HCT116 (cell line): Measurements from ENCODE around the gene MEN1. TPM values are rescaled to one million over a fixed set of nuclear protein-coding genes. Genes with fewer than 3 reads are reported as not detected.

ENCODE experiments used
- ATAC-seq: fragments of 200-7000 bp; cut with Tn5 transposase; 2 replicates; pipeline ENCODE4 v1.9.1; 2020; ENCODE audit warnings: mild to moderate bottlenecking, moderate library complexity
- BruUV-seq: library from RNA; stranded (reverse); fragments of 400-500 nt; replicated peaks from 2 replicates; lab custom pipeline; 2021; lab: Mats Ljungman, UMichigan
- CTCF ChIA-PET: fragments of 300-600 bp; sonication (Branson Sonifier 250); formaldehyde crosslinking; loops from one replicate; lab custom pipeline; 2021; ENCODE audit warnings: antibody characterized with exemption; lab: Charles Lee
- POLR2A ChIA-PET: fragments of 300-600, 350-600 bp; sonication (Branson Sonifier 250); formaldehyde crosslinking; loops from one replicate; lab custom pipeline; 2021; ENCODE audit warnings: antibody characterized with exemption; lab: Charles Lee
- RAD21 ChIA-PET, 2 experiments: fragments of 300-600 bp; sonication (Branson Sonifier 250); formaldehyde crosslinking; loops; one replicate each; lab custom pipeline; 2023; ENCODE audit warnings: low total read pairs in 2 of 2; ENCODE audit not compliant: uncharacterized antibody in 2 of 2, unreplicated experiment in 2 of 2, low non-redundant PET in 1 of 2; lab: Charles Lee
- DNase-seq: peaks from one replicate; pipeline ENCODE4 v3.0.0-alpha.2; 2010; ENCODE audit warnings: low read depth, low spot score
- H2AFZ ChIP-seq: fragments of 200-600 bp; shearing (Covaris generic), sonication (generic); 2 replicates; pipeline ENCODE4 v1.6.1; 2017; ENCODE audit warnings: low read depth, mixed run types, mixed read lengths, antibody characterized with exemption, low read length; ENCODE audit not compliant: poor library complexity, severe bottlenecking
- H3K27ac ChIP-seq: 2 replicates; pipeline ENCODE4 v1.5.1; 2012; ENCODE audit warnings: low read depth, low read length
- H3K27me3 ChIP-seq: fragments of 200-600 bp; sonication (generic); 2 replicates; pipeline ENCODE4 v1.6.1; 2016; ENCODE audit warnings: mixed run types, low read length, mixed read lengths; ENCODE audit not compliant: insufficient read depth
- H3K36me3 ChIP-seq, 2 experiments: fragments of 200-500 bp in 1 of 2; fragments of 200-600 bp in 1 of 2; sonication (Bioruptor generic) in 1 of 2; sonication (generic) in 1 of 2; 2 replicates each; pipeline versions ENCODE4 v1.5.1 to v1.6.1; 2014 to 2016; ENCODE audit warnings: low read length in 2 of 2, inconsistent platforms in 1 of 2, mixed read lengths in 1 of 2, mixed run types in 1 of 2; ENCODE audit not compliant: insufficient read depth in 2 of 2, control insufficient read depth in 1 of 2
- H3K4me1 ChIP-seq, 2 experiments: fragments of 200-600 bp in 1 of 2; sonication (generic) in 1 of 2; 2 replicates each; pipeline versions ENCODE4 v1.5.1 to v1.6.1; 2012 to 2017; ENCODE audit warnings: low read length in 2 of 2, inconsistent platforms in 1 of 2, mild to moderate bottlenecking in 1 of 2, mixed read lengths in 1 of 2, mixed run types in 1 of 2, moderate library complexity in 1 of 2; ENCODE audit not compliant: insufficient read depth in 2 of 2, control insufficient read depth in 1 of 2
- H3K4me2 ChIP-seq: fragments of 200-600 bp; sonication (generic); 2 replicates; pipeline ENCODE4 v1.6.1; 2017; ENCODE audit warnings: mixed run types, low read length, mixed read lengths
- H3K4me3 ChIP-seq, 2 experiments: fragments of 200-600 bp in 1 of 2; sonication (generic) in 1 of 2; replicated peaks in 1 of 2; 2 replicates each; pipeline ENCODE4 v1.5.1; 2011 to 2016; ENCODE audit warnings: low read length in 2 of 2, control low read depth in 1 of 2, low read depth in 1 of 2, mild to moderate bottlenecking in 1 of 2, mixed read lengths in 1 of 2, mixed run types in 1 of 2
- H3K79me2 ChIP-seq: fragments of 200-600 bp; sonication (generic); 2 replicates; pipeline ENCODE4 v1.6.1; 2017; ENCODE audit warnings: mild to moderate bottlenecking, mixed run types, low read length, moderate library complexity, mixed read lengths; ENCODE audit not compliant: insufficient read depth
- H3K9ac ChIP-seq: fragments of 200-600 bp; sonication (generic); 2 replicates; pipeline ENCODE4 v1.6.1; 2016; ENCODE audit warnings: low read length, mixed read lengths
- H3K9me2 ChIP-seq: fragments of 200-600 bp; sonication (generic), shearing (Covaris generic); 2 replicates; pipeline ENCODE4 v1.6.1; 2017; ENCODE audit warnings: mixed run types, mild to moderate bottlenecking, moderate library complexity; ENCODE audit not compliant: insufficient read depth
- H3K9me3 ChIP-seq, 2 experiments: fragments of 200-500 bp in 1 of 2; fragments of 200-600 bp in 1 of 2; sonication (Bioruptor generic) in 1 of 2; sonication (generic) in 1 of 2; 2 replicates each; pipeline ENCODE4 v1.6.1; 2014 to 2017; ENCODE audit warnings: low read length in 2 of 2, mixed read lengths in 2 of 2, inconsistent platforms in 1 of 2, low read depth in 1 of 2, mild to moderate bottlenecking in 1 of 2, mixed run types in 1 of 2, moderate library complexity in 1 of 2; ENCODE audit not compliant: control insufficient read depth in 1 of 2, insufficient read depth in 1 of 2
- H4K20me1 ChIP-seq: fragments of 200-600 bp; sonication (generic), shearing (Covaris generic); 2 replicates; pipeline ENCODE4 v1.6.1; 2017; ENCODE audit warnings: mixed run types, mild to moderate bottlenecking, moderate library complexity; ENCODE audit not compliant: insufficient read depth
- CEBPB ChIP-seq: IDR thresholded peaks from 2 replicates; pipeline ENCODE4 v1.6.1; 2012; ENCODE audit warnings: low read depth
- EGR1 ChIP-seq: IDR thresholded peaks from 2 replicates; pipeline ENCODE4 v1.6.1; 2012; ENCODE audit warnings: low read depth
- EZH2phosphoT487 ChIP-seq: fragments of 200-600 bp; IDR thresholded peaks from 2 replicates; pipeline ENCODE4 v1.6.1; 2018; ENCODE audit warnings: antibody characterized with exemption, borderline replicate concordance
- POLR2A ChIP-seq: IDR thresholded peaks from 2 replicates; pipeline ENCODE4 v1.7.0; 2011; ENCODE audit warnings: borderline replicate concordance; ENCODE audit not compliant: insufficient read depth, insufficient read length; ENCODE audit errors: extremely low read depth
- POLR2AphosphoS5 ChIP-seq: IDR thresholded peaks from 2 replicates; pipeline ENCODE4 v1.6.1; 2011; ENCODE audit warnings: mild to moderate bottlenecking, low read depth, low read length, moderate library complexity
- SP1 ChIP-seq: IDR thresholded peaks from 2 replicates; pipeline ENCODE4 v1.6.1; 2012; ENCODE audit warnings: low read depth
- YY1 ChIP-seq: IDR thresholded peaks from 2 replicates; pipeline ENCODE4 v1.6.1; 2011; ENCODE audit warnings: low read length, low read depth, moderate library complexity, mild to moderate bottlenecking; ENCODE audit not compliant: insufficient replicate concordance; ENCODE audit errors: extremely low read depth
- intact Hi-C: fragments of 100-400 bp; cut with micrococcal nuclease; formaldehyde crosslinking; loops from 2 replicates; pipeline ENCODE4 v1.10.0; 2022
- total RNA-seq: library from RNA; stranded (reverse); gene quantifications from one replicate; pipeline ENCODE4 v1.2.1, GENCODE V29; 2021; ENCODE audit not compliant: unreplicated experiment
- TF ChIP-seq, protein P1 (sequence below): IDR thresholded peaks from 2 replicates; pipeline ENCODE4 v1.6.1; 2012; ENCODE audit warnings: low read depth
- TF ChIP-seq, protein P2 (sequence below), 3 experiments: fragments of 200-600 bp in 1 of 3; sonication (generic) in 1 of 3; IDR thresholded peaks in 2 of 3; conservative IDR thresholded peaks in 1 of 3; 2 replicates each; pipeline ENCODE4 v1.5.1; 2012 to 2017; ENCODE audit warnings: low read depth in 2 of 3, low read length in 2 of 3, antibody characterized with exemption in 1 of 3, borderline replicate concordance in 1 of 3, control low read depth in 1 of 3, mild to moderate bottlenecking in 1 of 3, mixed read lengths in 1 of 3, mixed run types in 1 of 3, moderate library complexity in 1 of 3; ENCODE audit not compliant: insufficient read depth in 1 of 3
- TF ChIP-seq, protein P3 (sequence below): IDR thresholded peaks from 2 replicates; pipeline ENCODE4 v1.6.1; 2011; ENCODE audit warnings: mild to moderate bottlenecking, low read length, moderate library complexity; ENCODE audit not compliant: insufficient replicate concordance; ENCODE audit errors: extremely low read depth

The MEN1 gene
- total RNA-seq, 1 experiment from 2014 or later: 62.1 TPM

DNA sequence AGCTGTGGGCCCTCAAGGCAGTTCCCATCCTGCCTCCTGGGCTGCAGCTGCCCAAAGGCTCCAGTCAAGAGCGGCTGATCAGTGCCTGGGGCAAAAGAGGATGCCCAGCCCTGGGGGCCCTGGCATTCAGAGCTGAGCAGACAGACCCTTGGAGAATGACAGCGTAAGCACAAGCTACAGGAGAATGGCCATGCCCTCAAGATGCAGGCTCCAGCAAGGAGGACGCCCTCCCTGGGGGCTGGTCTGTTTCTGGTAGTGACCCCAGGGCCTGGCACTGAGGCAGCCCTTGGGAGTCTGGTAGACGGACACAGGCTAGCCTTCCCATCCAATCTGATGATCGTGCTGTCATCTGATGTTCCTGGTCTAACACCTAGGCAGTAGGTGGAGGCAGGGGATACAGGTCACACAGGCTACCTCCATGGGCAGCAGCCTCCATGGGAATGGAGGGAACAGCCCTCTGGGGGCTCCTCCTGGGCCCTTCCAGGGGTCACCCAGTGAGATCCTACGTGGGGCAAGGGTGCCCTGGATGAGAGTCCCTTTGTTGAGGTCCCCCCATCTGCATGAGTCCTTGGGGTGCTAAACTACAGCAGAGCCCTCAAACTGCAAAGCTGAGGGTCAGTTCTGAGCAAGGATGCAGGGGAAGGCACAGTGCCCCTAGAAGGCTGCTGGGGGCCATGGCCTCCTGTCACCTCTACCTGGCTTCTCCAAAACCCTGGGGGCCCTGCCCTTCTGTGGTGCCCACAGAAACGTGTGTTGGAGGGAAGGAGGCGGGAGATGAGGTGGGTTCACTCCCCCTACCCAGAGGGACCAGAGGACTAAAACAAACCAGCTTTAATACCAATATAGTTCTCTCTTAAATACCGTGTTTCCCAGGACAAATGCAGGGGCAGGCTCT, 21.8 kb downstream of the MEN1 start:
- Histone ChIP-seq H3K4me3 (no peak overlapping the region), H4K20me1 (no peaks in the 10 kb centered on the region), H3K36me3 (no peaks in the 10 kb centered on the region; a peak in 1 of 4 replicates), H2AFZ (no peak overlapping the region), H3K9ac (no peak overlapping the region), H3K27ac (no peak overlapping the region), H3K4me2 (no peak overlapping the region), H3K27me3 (no peaks in the 10 kb centered on the region), H3K4me1 (peaks cover 2 to 4% of the 10 kb centered on the region in 2 experiments; a peak in 2 of 4 replicates), H3K79me2 (no peaks in the 10 kb centered on the region), H3K9me2 (no peaks in the 10 kb centered on the region), H3K9me3 (no peaks in the 10 kb centered on the region)
- no peak for DNase-seq
- ChIA-PET RAD21 (no interaction called here), CTCF (interaction anchor here (0.6 to 1.6 kb wide), 10 partner anchors 10 to 339 kb away, joined by 3 to 13 read pairs (median 4); partner anchors contain the start of genes BATF2, CDC42BPG and SF1), POLR2A (interaction anchor here (2.0 kb wide), 1 partner anchor 10 kb away, joined by 9 read pairs; the partner anchor contains the start of gene SF1)
- intact Hi-C loops: loop anchor here (5.0 kb wide), 3 partner anchors 54 to 329 kb away; partner anchors contain the start of genes CDC42BPG and ZNHIT2
- no peak for ATAC-seq
- TF ChIP-seq POLR2AphosphoS5 (no peak), CEBPB (no peak), EGR1 (no peak), YY1 (no peak), EZH2phosphoT487 (no peak), POLR2A (no peak), SP1 (no peak)
- TF ChIP-seq, protein P1, sequence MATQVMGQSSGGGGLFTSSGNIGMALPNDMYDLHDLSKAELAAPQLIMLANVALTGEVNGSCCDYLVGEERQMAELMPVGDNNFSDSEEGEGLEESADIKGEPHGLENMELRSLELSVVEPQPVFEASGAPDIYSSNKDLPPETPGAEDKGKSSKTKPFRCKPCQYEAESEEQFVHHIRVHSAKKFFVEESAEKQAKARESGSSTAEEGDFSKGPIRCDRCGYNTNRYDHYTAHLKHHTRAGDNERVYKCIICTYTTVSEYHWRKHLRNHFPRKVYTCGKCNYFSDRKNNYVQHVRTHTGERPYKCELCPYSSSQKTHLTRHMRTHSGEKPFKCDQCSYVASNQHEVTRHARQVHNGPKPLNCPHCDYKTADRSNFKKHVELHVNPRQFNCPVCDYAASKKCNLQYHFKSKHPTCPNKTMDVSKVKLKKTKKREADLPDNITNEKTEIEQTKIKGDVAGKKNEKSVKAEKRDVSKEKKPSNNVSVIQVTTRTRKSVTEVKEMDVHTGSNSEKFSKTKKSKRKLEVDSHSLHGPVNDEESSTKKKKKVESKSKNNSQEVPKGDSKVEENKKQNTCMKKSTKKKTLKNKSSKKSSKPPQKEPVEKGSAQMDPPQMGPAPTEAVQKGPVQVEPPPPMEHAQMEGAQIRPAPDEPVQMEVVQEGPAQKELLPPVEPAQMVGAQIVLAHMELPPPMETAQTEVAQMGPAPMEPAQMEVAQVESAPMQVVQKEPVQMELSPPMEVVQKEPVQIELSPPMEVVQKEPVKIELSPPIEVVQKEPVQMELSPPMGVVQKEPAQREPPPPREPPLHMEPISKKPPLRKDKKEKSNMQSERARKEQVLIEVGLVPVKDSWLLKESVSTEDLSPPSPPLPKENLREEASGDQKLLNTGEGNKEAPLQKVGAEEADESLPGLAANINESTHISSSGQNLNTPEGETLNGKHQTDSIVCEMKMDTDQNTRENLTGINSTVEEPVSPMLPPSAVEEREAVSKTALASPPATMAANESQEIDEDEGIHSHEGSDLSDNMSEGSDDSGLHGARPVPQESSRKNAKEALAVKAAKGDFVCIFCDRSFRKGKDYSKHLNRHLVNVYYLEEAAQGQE: no peak
- TF ChIP-seq, protein P2, sequence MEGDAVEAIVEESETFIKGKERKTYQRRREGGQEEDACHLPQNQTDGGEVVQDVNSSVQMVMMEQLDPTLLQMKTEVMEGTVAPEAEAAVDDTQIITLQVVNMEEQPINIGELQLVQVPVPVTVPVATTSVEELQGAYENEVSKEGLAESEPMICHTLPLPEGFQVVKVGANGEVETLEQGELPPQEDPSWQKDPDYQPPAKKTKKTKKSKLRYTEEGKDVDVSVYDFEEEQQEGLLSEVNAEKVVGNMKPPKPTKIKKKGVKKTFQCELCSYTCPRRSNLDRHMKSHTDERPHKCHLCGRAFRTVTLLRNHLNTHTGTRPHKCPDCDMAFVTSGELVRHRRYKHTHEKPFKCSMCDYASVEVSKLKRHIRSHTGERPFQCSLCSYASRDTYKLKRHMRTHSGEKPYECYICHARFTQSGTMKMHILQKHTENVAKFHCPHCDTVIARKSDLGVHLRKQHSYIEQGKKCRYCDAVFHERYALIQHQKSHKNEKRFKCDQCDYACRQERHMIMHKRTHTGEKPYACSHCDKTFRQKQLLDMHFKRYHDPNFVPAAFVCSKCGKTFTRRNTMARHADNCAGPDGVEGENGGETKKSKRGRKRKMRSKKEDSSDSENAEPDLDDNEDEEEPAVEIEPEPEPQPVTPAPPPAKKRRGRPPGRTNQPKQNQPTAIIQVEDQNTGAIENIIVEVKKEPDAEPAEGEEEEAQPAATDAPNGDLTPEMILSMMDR (IDR thresholded peaks at IDR 0.05 in 2 of 3, conservative IDR thresholded peaks at IDR 0.05 in 1 of 3; ENCODE audit: borderline replicate concordance in 1 of 3, insufficient read depth in 1 of 3, low read depth in 2 of 3, low read length in 2 of 3): no peak
- TF ChIP-seq, protein P3, sequence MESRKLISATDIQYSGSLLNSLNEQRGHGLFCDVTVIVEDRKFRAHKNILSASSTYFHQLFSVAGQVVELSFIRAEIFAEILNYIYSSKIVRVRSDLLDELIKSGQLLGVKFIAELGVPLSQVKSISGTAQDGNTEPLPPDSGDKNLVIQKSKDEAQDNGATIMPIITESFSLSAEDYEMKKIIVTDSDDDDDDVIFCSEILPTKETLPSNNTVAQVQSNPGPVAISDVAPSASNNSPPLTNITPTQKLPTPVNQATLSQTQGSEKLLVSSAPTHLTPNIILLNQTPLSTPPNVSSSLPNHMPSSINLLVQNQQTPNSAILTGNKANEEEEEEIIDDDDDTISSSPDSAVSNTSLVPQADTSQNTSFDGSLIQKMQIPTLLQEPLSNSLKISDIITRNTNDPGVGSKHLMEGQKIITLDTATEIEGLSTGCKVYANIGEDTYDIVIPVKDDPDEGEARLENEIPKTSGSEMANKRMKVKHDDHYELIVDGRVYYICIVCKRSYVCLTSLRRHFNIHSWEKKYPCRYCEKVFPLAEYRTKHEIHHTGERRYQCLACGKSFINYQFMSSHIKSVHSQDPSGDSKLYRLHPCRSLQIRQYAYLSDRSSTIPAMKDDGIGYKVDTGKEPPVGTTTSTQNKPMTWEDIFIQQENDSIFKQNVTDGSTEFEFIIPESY: no peak
- no TSS peak for BruUV-seq
